G401.6 (cell line): Measurements from ENCODE around the gene SLC16A6.
"Not testable (repeated sequence)": the region's sequence is repeated elsewhere in the genome, so short reads cannot be mapped to it uniquely, and the experiment has no call there.

Experiments
- FAIRE-seq: peaks from 2 replicates; lab custom pipeline; 2012; peaks lifted over from hg19 to GRCh38; lab: Jason Lieb, UNC

Gene SLC16A6

GRCh38 chr17:68314916-68315535, 24.1 kb upstream of the SLC16A6 start:
- FAIRE-seq, result no peak

DNA sequence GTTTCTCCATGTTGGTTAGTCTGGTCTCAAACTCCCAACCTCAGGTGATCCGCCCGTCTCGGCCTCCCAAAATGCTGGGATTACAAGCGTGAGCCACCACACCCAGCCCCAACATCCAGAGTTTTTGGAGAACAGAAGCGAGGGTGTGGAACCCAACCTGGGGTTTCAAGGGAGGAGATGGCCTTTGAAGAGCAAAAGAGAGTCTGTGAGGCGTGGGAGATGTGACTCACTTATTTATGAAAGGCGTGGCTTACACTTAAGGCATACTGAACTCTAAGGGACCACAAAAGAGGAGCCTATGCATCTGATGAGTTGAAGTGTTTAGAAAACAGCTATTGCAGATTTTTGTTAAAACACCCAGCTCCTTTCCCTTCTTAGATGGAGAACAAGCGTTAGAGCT, 19.2 kb upstream of the SLC16A6 start:
- no peak for FAIRE-seq

DNA sequence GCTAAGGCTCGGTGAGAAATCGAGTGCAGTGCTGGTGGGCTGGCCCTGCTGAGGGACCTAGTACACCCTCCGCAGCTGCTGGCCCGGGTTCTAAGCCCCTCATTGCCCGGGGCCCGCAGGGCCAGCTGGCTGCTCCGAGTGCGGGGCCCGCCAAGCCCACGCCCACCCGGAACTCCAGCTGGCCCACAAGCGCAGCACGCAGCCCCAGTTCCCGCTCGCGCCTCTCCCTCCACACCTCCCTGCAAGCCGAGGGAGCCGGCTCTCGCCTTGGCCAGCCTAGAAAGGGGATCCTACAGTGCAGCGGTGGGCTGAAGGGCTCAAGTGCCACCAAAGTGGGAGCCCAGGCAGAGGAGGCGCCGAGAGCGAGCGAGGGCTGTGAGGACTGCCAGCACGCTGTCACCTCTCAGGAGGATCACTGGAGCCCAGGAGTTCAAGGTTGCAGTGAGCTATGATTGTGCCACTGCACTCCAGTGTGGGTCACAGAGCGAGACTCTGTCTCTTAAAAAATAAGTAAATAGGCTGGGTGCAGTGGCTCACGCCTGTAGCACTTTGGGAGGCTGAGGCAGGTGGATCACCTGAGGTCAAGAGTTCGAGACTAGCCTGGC, 18.2 kb upstream of the SLC16A6 start:
- not testable (repeated sequence) for FAIRE-seq

DNA sequence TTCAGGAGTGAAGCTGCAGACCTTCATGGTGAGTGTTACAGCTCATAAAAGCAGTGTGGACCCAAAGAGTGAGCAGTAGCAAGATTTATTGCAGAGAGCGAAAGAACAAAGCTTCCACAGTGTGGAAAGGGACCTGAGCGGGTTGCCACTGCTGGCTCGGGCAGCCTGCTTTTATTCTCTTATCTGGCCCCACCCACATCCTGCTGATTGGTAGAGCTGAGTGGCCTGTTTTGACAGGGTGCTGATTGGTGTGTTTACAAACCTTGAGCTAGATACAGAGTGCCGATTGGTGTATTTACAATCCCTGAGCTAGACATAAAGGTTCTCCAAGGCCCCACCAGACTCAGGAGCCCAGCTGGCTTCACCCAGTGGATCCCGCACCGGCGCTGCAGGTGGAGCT, 17.6 kb upstream of the SLC16A6 start:
- FAIRE-seq, result not testable (repeated sequence)

- no peak for FAIRE-seq
These were observed 16.5 kb upstream of the SLC16A6 start for GRCh38 chr17:68307443-68307842.

GRCh38 chr17:68306819-68307218, 15.9 kb upstream of the SLC16A6 start:
- FAIRE-seq, result no peak

- no peak for FAIRE-seq
These were observed 14.2 kb upstream of the SLC16A6 start for GRCh38 chr17:68305142-68305541.

GRCh38 chr17:68304706-68305105, 13.8 kb upstream of the SLC16A6 start:
- FAIRE-seq, result no peak

DNA sequence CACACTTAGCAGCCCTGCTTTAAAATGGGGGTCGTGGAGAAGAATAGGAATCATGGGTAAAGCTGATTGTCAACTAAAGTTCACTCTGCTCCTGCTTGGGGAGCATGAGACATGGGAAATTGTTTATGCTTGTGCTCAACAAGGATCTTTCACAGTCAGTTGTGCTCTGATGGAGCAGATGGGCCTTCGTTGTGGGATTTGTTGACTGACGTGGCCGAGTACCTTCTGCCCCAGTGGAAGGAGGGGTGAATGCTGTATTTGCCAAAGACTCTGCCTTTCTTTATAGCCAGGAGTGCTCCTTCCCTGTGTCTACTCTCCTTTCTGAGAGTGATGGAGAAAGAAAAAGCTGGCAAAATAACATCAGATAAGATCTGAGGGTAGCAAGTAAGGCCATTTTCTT, 11.7 kb upstream of the SLC16A6 start:
- no peak for FAIRE-seq

DNA sequence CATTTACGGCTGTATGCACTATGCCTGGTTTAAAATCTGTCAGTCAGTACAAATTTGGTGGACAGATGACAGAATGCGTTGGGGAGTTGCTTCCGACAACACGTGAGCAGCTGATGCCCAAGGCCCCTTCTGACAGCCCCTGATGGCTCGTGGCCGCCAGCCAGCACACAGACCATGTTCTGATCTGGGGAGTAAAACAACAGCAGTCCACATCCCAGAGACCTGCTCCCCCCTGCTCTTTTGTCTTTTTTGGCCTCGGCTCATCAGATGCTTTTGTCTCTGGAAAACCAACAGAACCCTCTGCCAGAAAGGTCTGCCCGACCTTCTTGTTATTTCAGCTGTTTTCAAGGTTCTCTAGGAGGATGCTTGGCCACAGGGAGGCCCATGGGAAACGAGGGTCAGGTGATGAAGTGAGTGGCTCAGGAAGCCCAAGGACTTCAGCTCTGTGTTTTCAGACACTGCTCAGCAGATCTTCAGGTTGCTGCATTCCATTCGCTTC, 11.2 kb upstream of the SLC16A6 start:
- no peak for FAIRE-seq

DNA sequence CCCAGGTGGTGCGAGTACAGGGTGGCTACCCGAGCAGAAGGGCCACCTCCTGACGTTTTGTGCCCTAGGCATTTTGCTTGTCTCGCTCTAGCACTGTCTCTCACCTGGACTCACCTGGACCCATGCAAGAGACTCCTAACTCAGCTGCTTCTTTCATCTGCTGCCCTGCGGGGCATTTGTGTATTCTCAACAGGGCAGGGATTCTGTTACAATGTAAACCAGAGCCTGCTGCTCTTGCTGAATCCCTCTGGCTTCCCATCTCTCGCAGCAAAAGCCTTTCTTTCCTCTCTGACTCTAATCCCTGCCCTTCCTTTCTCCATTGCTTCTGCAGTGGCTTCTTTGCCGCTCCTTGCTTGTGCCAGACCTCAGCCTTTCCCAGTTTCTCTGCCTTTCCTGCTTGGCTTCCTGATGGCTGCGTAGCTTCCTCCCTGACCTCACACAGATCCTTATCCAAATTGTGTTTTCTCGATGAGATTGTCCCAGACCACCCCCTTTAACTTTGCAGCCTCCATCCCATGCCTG, 10.6 kb upstream of the SLC16A6 start:
- FAIRE-seq, result no peak

GRCh38 chr17:68299817-68300216, 8.9 kb upstream of the SLC16A6 start:
- FAIRE-seq, result no peak

- no peak for FAIRE-seq
These were observed 7.7 kb upstream of the SLC16A6 start for GRCh38 chr17:68298601-68299000.

DNA sequence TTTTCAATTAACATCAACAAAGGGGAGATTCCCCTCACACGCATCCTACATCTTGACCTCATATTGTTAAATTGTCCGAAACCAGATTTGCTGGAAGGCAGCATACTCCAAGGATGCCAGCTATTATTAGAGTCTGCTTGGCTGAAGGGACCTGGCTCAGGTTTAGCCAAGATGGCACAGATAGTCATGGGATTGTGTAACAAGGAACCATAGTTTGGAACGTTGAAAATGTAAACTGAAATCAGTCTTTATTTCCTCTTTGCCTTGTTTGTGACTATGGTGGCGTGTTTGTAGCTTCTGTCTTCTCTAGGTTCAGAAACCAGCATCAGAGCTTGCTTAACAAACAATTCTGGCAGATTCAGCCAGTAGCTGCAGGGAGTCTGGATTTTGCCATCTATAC, 6.3 kb upstream of the SLC16A6 start:
- FAIRE-seq, result no peak

DNA sequence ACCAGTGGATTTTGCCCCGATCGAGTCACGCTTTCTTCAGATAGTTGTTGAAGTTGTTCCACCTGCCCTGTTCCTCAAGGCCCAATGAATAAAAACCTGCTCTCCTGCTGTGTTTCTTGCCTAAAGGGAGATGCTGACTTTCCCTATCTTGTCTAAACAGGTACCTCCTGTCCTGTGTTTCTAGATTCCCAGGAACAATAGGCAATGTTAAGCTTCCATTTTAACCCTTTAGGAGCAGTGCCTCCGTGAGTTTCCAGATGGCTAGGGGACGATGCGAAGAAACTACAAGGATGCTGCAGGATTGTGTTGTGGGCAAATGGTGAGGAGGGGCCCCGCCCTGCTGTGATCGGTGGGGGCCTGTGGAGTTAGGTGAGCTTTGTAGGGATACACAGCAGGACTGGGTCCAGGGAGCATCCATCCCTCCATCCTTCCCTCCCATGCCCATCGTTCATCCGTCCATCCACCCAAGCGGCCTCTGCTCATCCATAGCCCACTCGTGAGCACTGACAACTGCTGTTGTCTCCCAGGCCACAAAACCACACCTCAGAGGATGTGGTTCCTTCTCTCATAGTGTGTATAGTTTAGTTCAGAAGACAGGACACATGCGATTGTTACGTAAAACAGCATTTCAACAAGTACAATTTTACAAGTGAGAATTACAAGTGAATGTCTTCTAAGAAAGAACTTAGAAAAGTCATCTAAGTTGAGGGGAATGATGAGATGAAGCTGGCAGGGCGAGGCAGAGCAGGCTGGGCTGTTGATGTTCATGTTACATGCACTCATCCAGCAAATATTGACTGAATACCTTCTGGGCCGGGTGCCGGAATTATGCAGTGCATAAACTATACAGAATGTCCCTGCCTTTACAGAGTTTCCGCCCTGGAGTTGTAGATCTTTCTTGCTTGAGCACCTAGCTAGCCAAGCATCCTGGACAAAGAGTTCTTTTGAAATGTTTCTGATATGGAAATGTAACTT, 5.6 kb upstream of the SLC16A6 start:
- no peak for FAIRE-seq

DNA sequence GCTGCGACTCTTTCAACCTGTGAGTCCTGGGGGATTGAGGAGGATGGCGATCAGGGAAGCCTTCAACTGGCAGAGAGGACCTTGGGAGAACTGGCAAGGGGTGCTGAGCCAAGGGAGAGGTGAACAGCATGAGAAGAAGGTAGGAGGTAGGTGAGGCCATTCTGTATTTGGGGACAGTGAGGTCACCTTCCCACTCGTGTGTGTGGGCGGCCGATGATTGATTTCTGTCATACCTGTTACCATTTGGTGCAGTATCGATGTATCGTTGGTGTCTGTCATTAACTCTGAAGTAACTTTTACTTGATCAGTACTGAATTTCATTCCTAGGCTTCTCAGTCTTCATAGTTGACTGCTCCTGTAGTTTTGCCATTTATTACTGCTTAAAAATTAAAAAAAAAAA, 4.2 kb upstream of the SLC16A6 start:
- no peak for FAIRE-seq

- FAIRE-seq, result no peak
These were observed 3.7 kb upstream of the SLC16A6 start for GRCh38 chr17:68294617-68295016.

GRCh38 chr17:68294196-68294555, 3.2 kb upstream of the SLC16A6 start:
- FAIRE-seq, result no peak

GRCh38 chr17:68293490-68294195, 2.7 kb upstream of the SLC16A6 start:
- FAIRE-seq, result no peak

GRCh38 chr17:68292689-68293040, 1.7 kb upstream of the SLC16A6 start:
- FAIRE-seq, result no peak

DNA sequence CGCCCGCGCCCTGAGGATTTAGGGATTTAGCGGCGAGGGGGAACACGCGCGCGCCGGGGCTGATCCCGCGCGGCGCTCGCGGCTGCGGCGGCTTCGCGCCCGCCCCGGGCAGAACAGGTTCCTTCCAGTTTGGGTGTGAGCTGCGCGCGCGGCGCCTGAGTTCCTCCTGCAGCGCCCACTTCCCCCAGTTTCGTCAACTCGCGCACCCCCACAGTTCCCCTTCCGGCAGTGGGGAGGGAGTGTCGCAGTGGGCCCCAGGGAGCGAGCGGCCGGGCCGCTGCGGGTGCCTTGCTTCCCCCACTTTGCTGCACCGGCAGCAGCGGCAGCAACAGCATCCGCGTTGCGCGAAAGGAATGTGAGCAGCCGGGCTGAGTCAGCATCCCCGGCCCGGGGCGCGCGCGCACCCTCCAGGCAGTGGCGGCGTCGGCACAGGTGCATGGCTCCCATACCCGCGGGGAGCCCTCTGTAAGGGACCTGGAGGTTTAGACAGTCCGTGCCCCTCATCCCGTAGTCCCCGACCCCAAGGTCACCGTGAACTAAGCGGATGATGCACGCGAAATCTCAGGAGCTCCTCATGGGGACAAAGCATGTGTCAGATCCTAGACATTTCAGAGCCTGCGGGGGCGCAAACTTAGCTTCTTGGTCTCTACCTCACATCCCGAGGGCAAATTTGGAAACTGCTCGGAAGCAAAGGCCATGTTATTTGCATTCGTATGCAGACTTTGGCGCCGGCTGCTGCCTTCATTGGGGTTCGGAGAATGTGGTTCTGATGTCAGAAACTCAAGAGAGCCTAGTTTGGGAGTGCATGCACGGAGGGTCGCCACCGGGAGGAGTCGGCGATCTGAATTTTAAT, 1.1 kb upstream of the SLC16A6 start:
- FAIRE-seq, result no peak
